ENCODE results near the gene CACNA1D.
"Not testable (repeated sequence)": the region's sequence is repeated elsewhere in the genome, so short reads cannot be mapped to it uniquely, and the experiment has no call there.

CACNA1D gene

GRCh38 chr3:53570709-53571108 lies 76.3 kb downstream of the CACNA1D start:
- H2AK5ac ChIP-seq (ENCODE audit: low read length), result no peak overlapping the region
- no peak overlapping the region for H3K56ac ChIP-seq (ENCODE audit: low read length)
- no peak overlapping the region for H2BK15ac ChIP-seq (replicated peaks; ENCODE audit: low read depth)
- H3K36me3 ChIP-seq (ENCODE audit: control insufficient read depth, insufficient read depth, low read length), result no peaks in the 10 kb centered on the region
- H4K5ac ChIP-seq (ENCODE audit: low read length), result no peak overlapping the region
- H3K4ac ChIP-seq (ENCODE audit: low read depth, low read length), result no peak overlapping the region
- H4K8ac ChIP-seq (ENCODE audit: low read depth, low read length), result no peak overlapping the region
- no peak overlapping the region for H3K18ac ChIP-seq (ENCODE audit: low read length)
- H3K4me3 ChIP-seq (ENCODE audit: low read length), result no peak overlapping the region
- peaks cover 2% of the 10 kb centered on the region for H3K4me1 ChIP-seq (ENCODE audit: control insufficient read depth, low read depth, low read length)
- no peak overlapping the region for H3K9ac ChIP-seq (ENCODE audit: low read length)
- H2BK5ac ChIP-seq (ENCODE audit: low read length), result no peak overlapping the region
- H3K27ac ChIP-seq (ENCODE audit: low read depth, low read length), result no peak overlapping the region
- H3K23ac ChIP-seq (ENCODE audit: low read length), result no peak overlapping the region
- H3K4me2 ChIP-seq (ENCODE audit: low read length), result no peak overlapping the region
- H3K27me3 ChIP-seq (ENCODE audit: insufficient read depth, low read length, poor library complexity), result no peaks in the 10 kb centered on the region
- H2BK120ac ChIP-seq (ENCODE audit: low read depth, low read length), result no peak overlapping the region
- H3K79me2 ChIP-seq (ENCODE audit: control insufficient read depth, insufficient read depth, low read length), result no peaks in the 10 kb centered on the region
- no CpG with 5 or more reads among the region's 3 CpGs for WGBS (ENCODE audit: extremely low coverage, insufficient coverage, low lambda C conversion rate)
- H3K79me1 ChIP-seq (ENCODE audit: low read length), result no peaks in the 10 kb centered on the region
- no peak for DNase-seq

- no peak overlapping the region for H3K23ac ChIP-seq (ENCODE audit: low read length)
- no peaks in the 10 kb centered on the region for H3K36me3 ChIP-seq (ENCODE audit: control insufficient read depth, insufficient read depth, low read length)
Measured at GRCh38 chr3:53571264-53571663, 76.9 kb downstream of the CACNA1D start.

GRCh38 chr3:53572184-53572583 lies 77.8 kb downstream of the CACNA1D start:
- not testable (repeated sequence) for H2BK120ac ChIP-seq (ENCODE audit: low read depth, low read length); H3K56ac ChIP-seq (ENCODE audit: low read length); H2BK15ac ChIP-seq (replicated peaks; ENCODE audit: low read depth); H3K18ac ChIP-seq (ENCODE audit: low read length); H3K4me1 ChIP-seq (ENCODE audit: control insufficient read depth, low read depth, low read length); H3K4me2 ChIP-seq (ENCODE audit: low read length); H4K8ac ChIP-seq (ENCODE audit: low read depth, low read length); H3K79me1 ChIP-seq (ENCODE audit: low read length); DNase-seq; H4K5ac ChIP-seq (ENCODE audit: low read length); H3K79me2 ChIP-seq (ENCODE audit: control insufficient read depth, insufficient read depth, low read length); H3K27ac ChIP-seq (ENCODE audit: low read depth, low read length); H3K23ac ChIP-seq (ENCODE audit: low read length); H3K27me3 ChIP-seq (ENCODE audit: insufficient read depth, low read length, poor library complexity); H3K9ac ChIP-seq (ENCODE audit: low read length); H3K36me3 ChIP-seq (ENCODE audit: control insufficient read depth, insufficient read depth, low read length); H3K4ac ChIP-seq (ENCODE audit: low read depth, low read length); H3K4me3 ChIP-seq (ENCODE audit: low read length); H2AK5ac ChIP-seq (ENCODE audit: low read length); H2BK5ac ChIP-seq (ENCODE audit: low read length)
- no CpG with 5 or more reads among the region's 4 CpGs for WGBS (ENCODE audit: extremely low coverage, insufficient coverage, low lambda C conversion rate)

More at GRCh38 chr3:53571264-53571663, 76.9 kb downstream of the CACNA1D start:
- Histone ChIP-seq H4K8ac (ENCODE audit: low read depth, low read length) (no peak overlapping the region), H3K4me2 (ENCODE audit: low read length) (no peak overlapping the region), H3K4ac (ENCODE audit: low read depth, low read length) (no peak overlapping the region), H3K79me1 (ENCODE audit: low read length) (no peaks in the 10 kb centered on the region), H2BK5ac (ENCODE audit: low read length) (no peak overlapping the region), H3K18ac (ENCODE audit: low read length) (no peak overlapping the region), H3K4me1 (ENCODE audit: control insufficient read depth, low read depth, low read length) (peaks cover 2% of the 10 kb centered on the region), H4K5ac (ENCODE audit: low read length) (no peak overlapping the region), H2BK120ac (ENCODE audit: low read depth, low read length) (no peak overlapping the region), H3K27ac (ENCODE audit: low read depth, low read length) (no peak overlapping the region), H3K9ac (ENCODE audit: low read length) (no peak overlapping the region), H3K79me2 (ENCODE audit: control insufficient read depth, insufficient read depth, low read length) (no peaks in the 10 kb centered on the region), H3K4me3 (ENCODE audit: low read length) (no peak overlapping the region), H2BK15ac (replicated peaks; ENCODE audit: low read depth) (no peak overlapping the region), H3K56ac (ENCODE audit: low read length) (no peak overlapping the region), H3K27me3 (ENCODE audit: insufficient read depth, low read length, poor library complexity) (no peaks in the 10 kb centered on the region), H2AK5ac (ENCODE audit: low read length) (no peak overlapping the region)
- no CpG with 5 or more reads among the region's 4 CpGs for WGBS (ENCODE audit: extremely low coverage, insufficient coverage, low lambda C conversion rate)
- DNase-seq, result no peak

GRCh38 chr3:53577506-53577905 lies 83.1 kb downstream of the CACNA1D start:
- Histone ChIP-seq H3K27me3 (ENCODE audit: insufficient read depth, low read length, poor library complexity) (no peaks in the 10 kb centered on the region), H2BK120ac (ENCODE audit: low read depth, low read length) (no peak overlapping the region), H4K8ac (ENCODE audit: low read depth, low read length) (no peak overlapping the region), H2BK5ac (ENCODE audit: low read length) (no peak overlapping the region), H3K18ac (ENCODE audit: low read length) (no peak overlapping the region), H3K79me1 (ENCODE audit: low read length) (no peaks in the 10 kb centered on the region), H3K36me3 (ENCODE audit: control insufficient read depth, insufficient read depth, low read length) (no peaks in the 10 kb centered on the region), H3K79me2 (ENCODE audit: control insufficient read depth, insufficient read depth, low read length) (no peaks in the 10 kb centered on the region), H4K5ac (ENCODE audit: low read length) (no peak overlapping the region), H3K27ac (ENCODE audit: low read depth, low read length) (no peak overlapping the region), H3K4me1 (ENCODE audit: control insufficient read depth, low read depth, low read length) (peaks cover 4% of the 10 kb centered on the region), H3K9ac (ENCODE audit: low read length) (no peak overlapping the region), H3K4me2 (ENCODE audit: low read length) (no peak overlapping the region), H3K56ac (ENCODE audit: low read length) (no peak overlapping the region), H3K4ac (ENCODE audit: low read depth, low read length) (no peak overlapping the region), H2AK5ac (ENCODE audit: low read length) (no peak overlapping the region), H3K4me3 (ENCODE audit: low read length) (no peak overlapping the region), H2BK15ac (replicated peaks; ENCODE audit: low read depth) (no peak overlapping the region), H3K23ac (ENCODE audit: low read length) (no peak overlapping the region)
- DNase-seq, result peak; percentile 50
- no CpG with 5 or more reads among the region's 3 CpGs for WGBS (ENCODE audit: extremely low coverage, insufficient coverage, low lambda C conversion rate)

- H2BK120ac ChIP-seq (ENCODE audit: low read depth, low read length), result no peak overlapping the region
- no peak overlapping the region for H2AK5ac ChIP-seq (ENCODE audit: low read length)
- no peak overlapping the region for H3K9ac ChIP-seq (ENCODE audit: low read length)
- no peaks in the 10 kb centered on the region for H3K27me3 ChIP-seq (ENCODE audit: insufficient read depth, low read length, poor library complexity)
- no peaks in the 10 kb centered on the region for H3K79me2 ChIP-seq (ENCODE audit: control insufficient read depth, insufficient read depth, low read length)
- H3K79me1 ChIP-seq (ENCODE audit: low read length), result no peaks in the 10 kb centered on the region
- H2BK15ac ChIP-seq (replicated peaks; ENCODE audit: low read depth), result no peak overlapping the region
- DNase-seq, result peak; percentile 57
- no peaks in the 10 kb centered on the region for H3K36me3 ChIP-seq (ENCODE audit: control insufficient read depth, insufficient read depth, low read length)
- H3K23ac ChIP-seq (ENCODE audit: low read length), result no peak overlapping the region
- H3K27ac ChIP-seq (ENCODE audit: low read depth, low read length), result no peak overlapping the region
- H4K5ac ChIP-seq (ENCODE audit: low read length), result no peak overlapping the region
- no peak overlapping the region for H3K18ac ChIP-seq (ENCODE audit: low read length)
- no peak overlapping the region for H3K4me3 ChIP-seq (ENCODE audit: low read length)
- no CpG with 5 or more reads among the region's 3 CpGs for WGBS (ENCODE audit: extremely low coverage, insufficient coverage, low lambda C conversion rate)
- no peak overlapping the region for H3K4me2 ChIP-seq (ENCODE audit: low read length)
- H4K8ac ChIP-seq (ENCODE audit: low read depth, low read length), result no peak overlapping the region
- H3K56ac ChIP-seq (ENCODE audit: low read length), result no peak overlapping the region
- H2BK5ac ChIP-seq (ENCODE audit: low read length), result no peak overlapping the region
- H3K4ac ChIP-seq (ENCODE audit: low read depth, low read length), result no peak overlapping the region
- peaks cover 4% of the 10 kb centered on the region for H3K4me1 ChIP-seq (ENCODE audit: control insufficient read depth, low read depth, low read length)
Measured at GRCh38 chr3:53579636-53580035, 85.2 kb downstream of the CACNA1D start.

GRCh38 chr3:53581671-53582070 lies 87.3 kb downstream of the CACNA1D start:
- H2BK15ac ChIP-seq (replicated peaks; ENCODE audit: low read depth), result no peak overlapping the region
- H3K27ac ChIP-seq (ENCODE audit: low read depth, low read length), result no peak overlapping the region

More at GRCh38 chr3:53581671-53582070, 87.3 kb downstream of the CACNA1D start:
- peaks cover 4% of the 10 kb centered on the region for H3K4me1 ChIP-seq (ENCODE audit: control insufficient read depth, low read depth, low read length)
- H3K9ac ChIP-seq (ENCODE audit: low read length), result no peak overlapping the region
- H2BK120ac ChIP-seq (ENCODE audit: low read depth, low read length), result no peak overlapping the region
- no peak overlapping the region for H4K5ac ChIP-seq (ENCODE audit: low read length)
- no peak overlapping the region for H3K4ac ChIP-seq (ENCODE audit: low read depth, low read length)
- WGBS (ENCODE audit: extremely low coverage, insufficient coverage, low lambda C conversion rate), result no CpG with 5 or more reads among the region's 3 CpGs
- no peak overlapping the region for H3K4me3 ChIP-seq (ENCODE audit: low read length)
- H4K8ac ChIP-seq (ENCODE audit: low read depth, low read length), result no peak overlapping the region
- H3K18ac ChIP-seq (ENCODE audit: low read length), result no peak overlapping the region
- DNase-seq, result no peak
- H3K36me3 ChIP-seq (ENCODE audit: control insufficient read depth, insufficient read depth, low read length), result no peaks in the 10 kb centered on the region
- no peak overlapping the region for H2BK5ac ChIP-seq (ENCODE audit: low read length)
- no peak overlapping the region for H3K4me2 ChIP-seq (ENCODE audit: low read length)
- H3K79me1 ChIP-seq (ENCODE audit: low read length), result no peaks in the 10 kb centered on the region
- no peaks in the 10 kb centered on the region for H3K79me2 ChIP-seq (ENCODE audit: control insufficient read depth, insufficient read depth, low read length)
- no peak overlapping the region for H3K23ac ChIP-seq (ENCODE audit: low read length)
- H3K56ac ChIP-seq (ENCODE audit: low read length), result no peak overlapping the region
- H2AK5ac ChIP-seq (ENCODE audit: low read length), result no peak overlapping the region
- no peaks in the 10 kb centered on the region for H3K27me3 ChIP-seq (ENCODE audit: insufficient read depth, low read length, poor library complexity)

Measured in mesendoderm (in vitro differentiated cells).